Hepatocyte (in vitro differentiated cells): ENCODE measurements around the gene SMIM13.

Experiments used
- CTCF ChIP-seq: fragments of 200-600 bp; sonication (generic); IDR thresholded peaks from 2 replicates; pipeline ENCODE4 v1.5.1; 2016; ENCODE audit warnings: antibody characterized with exemption, mild to moderate bottlenecking; ENCODE audit not compliant: poor library complexity
- EZH2 ChIP-seq: fragments of 200-600 bp; sonication (generic); IDR thresholded peaks from 2 replicates; pipeline ENCODE4 v1.6.1; 2016; ENCODE audit warnings: antibody characterized with exemption, mild to moderate bottlenecking, borderline replicate concordance

- TF ChIP-seq CTCF (no peak), EZH2 (no peak)
These were observed 57.9 kb downstream of the SMIM13 start for GRCh38 chr6:11151488-11151887.
